Mesothelial cell of epicardium (in vitro differentiated cells): ENCODE data around the gene CRAMP1. TPM values are rescaled to one million over a fixed set of nuclear protein-coding genes. Genes with fewer than 3 reads are reported as not detected.

ENCODE experiments used
- DNase-seq, 2 experiments: peaks; one replicate each; pipeline ENCODE4 v3.0.0; 2021; ENCODE audit warnings: low spot score in 2 of 2; ENCODE audit not compliant: unreplicated experiment in 2 of 2
- H3K27ac Mint-ChIP-seq: 2 replicates; pipeline ENCODE4 v1.8.0; 2021; ENCODE audit warnings: mixed read lengths
- H3K27me3 Mint-ChIP-seq: 2 replicates; pipeline ENCODE4 v1.8.0; 2021; ENCODE audit warnings: low read depth, mixed read lengths
- H3K36me3 Mint-ChIP-seq: 2 replicates; pipeline ENCODE4 v1.8.0; 2021; ENCODE audit warnings: mixed read lengths
- H3K4me1 Mint-ChIP-seq: 2 replicates; pipeline ENCODE4 v1.8.0; 2021; ENCODE audit warnings: mixed read lengths
- H3K4me3 Mint-ChIP-seq: 2 replicates; pipeline ENCODE4 v1.8.0; 2021; ENCODE audit warnings: mild to moderate bottlenecking, moderate library complexity, mixed read lengths
- H3K9me3 Mint-ChIP-seq: 2 replicates; pipeline ENCODE4 v1.8.0; 2021; ENCODE audit warnings: mixed read lengths
- CTCF ChIP-seq: fragments of 200-600 bp; sonication (generic); IDR thresholded peaks from one replicate; pipeline ENCODE4 v1.5.0; 2021; ENCODE audit warnings: antibody characterized with exemption; ENCODE audit not compliant: unreplicated experiment
- total RNA-seq: library from RNA; stranded (reverse); gene quantifications from 3 replicates; pipeline ENCODE4 v1.2.1, GENCODE V29; 2021

The CRAMP1 gene
- total RNA-seq, 1 donor from 2014 or later = 44.8 TPM

- Mint-ChIP-seq H3K27me3 (no peaks in the 10 kb centered on the region), H3K9me3 (no peaks in the 10 kb centered on the region), H3K36me3 (peaks cover 36% of the 10 kb centered on the region), H3K4me1 (no peaks in the 10 kb centered on the region), H3K27ac (no peak overlapping the region), H3K4me3 (no peak overlapping the region)
- TF ChIP-seq CTCF = no peak
- DNase-seq = no peak
Observed at GRCh38 chr16:1630450-1631213, 18.5 kb downstream of the CRAMP1 start.

- Mint-ChIP-seq H3K9me3 (no peaks in the 10 kb centered on the region), H3K36me3 (peaks cover 39% of the 10 kb centered on the region), H3K27ac (no peak overlapping the region), H3K4me3 (no peak overlapping the region), H3K27me3 (no peaks in the 10 kb centered on the region), H3K4me1 (no peaks in the 10 kb centered on the region)
- TF ChIP-seq CTCF = no peak
- DNase-seq = no peak
Observed at GRCh38 chr16:1631230-1631629, 19.1 kb downstream of the CRAMP1 start.

GRCh38 chr16:1631931-1632637 is 19.9 kb downstream of the CRAMP1 start:
- Mint-ChIP-seq H3K4me1 (no peaks in the 10 kb centered on the region), H3K9me3 (no peaks in the 10 kb centered on the region), H3K27ac (no peak overlapping the region), H3K4me3 (no peak overlapping the region), H3K36me3 (peaks cover 35% of the 10 kb centered on the region), H3K27me3 (no peaks in the 10 kb centered on the region)
- no peak for TF ChIP-seq CTCF
- no peak for DNase-seq

- Mint-ChIP-seq H3K27ac (no peak overlapping the region), H3K36me3 (peaks cover 32% of the 10 kb centered on the region), H3K9me3 (no peaks in the 10 kb centered on the region), H3K27me3 (no peaks in the 10 kb centered on the region), H3K4me3 (no peak overlapping the region), H3K4me1 (no peaks in the 10 kb centered on the region)
- no peak for TF ChIP-seq CTCF
- no peak for DNase-seq
Observed at GRCh38 chr16:1632638-1632970, 20.4 kb downstream of the CRAMP1 start.

GRCh38 chr16:1633310-1633709 is 21.1 kb downstream of the CRAMP1 start:
- Mint-ChIP-seq H3K27me3 (no peaks in the 10 kb centered on the region), H3K36me3 (peaks cover 34% of the 10 kb centered on the region), H3K9me3 (no peaks in the 10 kb centered on the region), H3K4me1 (no peaks in the 10 kb centered on the region), H3K27ac (no peak overlapping the region), H3K4me3 (no peak overlapping the region)
- no peak for DNase-seq
- no peak for TF ChIP-seq CTCF
